Transverse colon (tissue), 4 donors: Measurements from ENCODE around the gene METAP1. TPM values are rescaled to one million over a fixed set of nuclear protein-coding genes. Genes with fewer than 3 reads are reported as not detected.
"Not testable (repeated sequence)": the region's sequence is repeated elsewhere in the genome, so short reads cannot be mapped to it uniquely, and the experiment has no call there.

Experiments used
- DNase-seq: peaks from one replicate; pipeline ENCODE4 v3.0.0-alpha.2; 2019
- H3K27ac ChIP-seq, 4 donors: fragments of 200-600 bp; sonication (generic); 2 replicates each; pipeline ENCODE4 v1.5.1; 2016 to 2018; ENCODE audit warnings: inconsistent platforms in 4 of 4
- H3K27me3 ChIP-seq: fragments of 200-600 bp; sonication (generic); 2 replicates; pipeline ENCODE4 v1.5.1; 2017; ENCODE audit warnings: inconsistent platforms
- H3K36me3 ChIP-seq, 4 donors: fragments of 200-600 bp; sonication (generic); 2 replicates each; pipeline ENCODE4 v1.5.1; 2017 to 2019; ENCODE audit warnings: inconsistent platforms in 4 of 4
- H3K4me1 ChIP-seq, 4 donors: fragments of 200-600 bp; sonication (generic); 2 replicates each; pipeline ENCODE4 v1.5.1; 2017 to 2020; ENCODE audit warnings: inconsistent platforms in 4 of 4
- H3K4me3 ChIP-seq, 4 donors: fragments of 200-600 bp; sonication (generic); 1 replicate in 1 of 4; 2 replicates in 3 of 4; pipeline versions ENCODE4 v1.5.1 to v1.6.1; 2017 to 2019; ENCODE audit warnings: inconsistent platforms in 4 of 4
- H3K9me3 ChIP-seq, 2 donors: fragments of 200-600 bp; sonication (generic); 2 replicates each; pipeline ENCODE4 v1.5.1; 2017 to 2019; ENCODE audit warnings: inconsistent platforms in 2 of 2
- CTCF ChIP-seq, 5 experiments: fragments of 200-600 bp in 3 of 5; fragments of 450-650 bp in 2 of 5; sonication (generic) in 3 of 5; IDR thresholded peaks; 1 replicate in 2 of 5; 2 replicates in 3 of 5; pipeline ENCODE4 v1.5.1; 2016 to 2017; ENCODE audit warnings: antibody characterized with exemption in 5 of 5, inconsistent platforms in 3 of 5, mild to moderate bottlenecking in 2 of 5, moderate library complexity in 1 of 5
- EP300 ChIP-seq: sonication (generic); formaldehyde crosslinking; IDR thresholded peaks from one replicate; pipeline ENCODE4 v1.6.1; 2017; ENCODE audit warnings: antibody characterized with exemption, low read depth
- POLR2A ChIP-seq: fragments of 450-650 bp; IDR thresholded peaks from one replicate; pipeline ENCODE4 v1.6.1; 2016; ENCODE audit warnings: antibody characterized with exemption, mild to moderate bottlenecking, moderate library complexity
- POLR2AphosphoS5 ChIP-seq, 3 donors: sonication (generic); formaldehyde crosslinking; IDR thresholded peaks; one replicate each; pipeline ENCODE4 v1.6.1; 2016; ENCODE audit warnings: antibody characterized with exemption in 3 of 3
- whole genome bisulfite sequencing, 2 donors: methylation state at CpG; one replicate each; pipeline ENCODE4 v1.1.5; 2018; ENCODE audit warnings: low coverage in 1 of 2; 5-methylcytosine and 5-hydroxymethylcytosine counted together
- in situ Hi-C, 4 donors: fragments of 200-750 bp; cut with MboI; loops; one replicate each; pipeline versions ENCODE4 v1.15.0 to v1.15.1; 2017; ENCODE audit warnings: low sequenced_read_pairs in 3 of 4, low pct_ligation_motif_present in 1 of 4, low pct_unique_long_range_greater_than_20kb in 1 of 4
- intact Hi-C: fragments of 100-400 bp; cut with DNase I; formaldehyde crosslinking; loops from one replicate; pipeline ENCODE4 v1.15.1; 2023; ENCODE audit warnings: low total_unique reads
- total RNA-seq, 4 donors: library from RNA; depleted of rRNA; stranded (reverse); fragments of >200 nt; gene quantifications; one replicate each; pipeline ENCODE4 v1.1.0, GENCODE V29; 2016

Gene METAP1
- total RNA-seq, 4 donors from 2014 or later, result 34.8 to 66.1 (median 55.9) TPM

GRCh38 chr4:99079625-99080295 lies 84.2 kb downstream of the METAP1 start:
- H3K36me3 ChIP-seq, result peaks cover 0 to 52% (median 17%) of the 10 kb centered on the region in 4 donors
- in situ Hi-C loops, result no loop called here

GRCh38 chr4:99080869-99081268 lies 85.3 kb downstream of the METAP1 start:
- DNase-seq, in situ Hi-C loops, H3K9me3 ChIP-seq, H3K4me3 ChIP-seq, H3K27me3 ChIP-seq, intact Hi-C loops: not testable (repeated sequence)
- 16 to 55% methylated on average over 6 of the region's 6 CpGs for WGBS, 2 donors
- Histone ChIP-seq H3K36me3 (peaks cover 0 to 42% (median 14%) of the 10 kb centered on the region in 4 donors), H3K27ac (peak overlapping the region in 3 of 4 donors; percentile 42 to 62 (median 57)), H3K4me1 (peaks cover 7 to 88% (median 42%) of the 10 kb centered on the region in 4 donors)

More at GRCh38 chr4:99079625-99080295, 84.2 kb downstream of the METAP1 start:
- intact Hi-C loops, result no loop called here
- TF ChIP-seq CTCF (IDR thresholded peaks at IDR 0.05) (no peak), POLR2A (no peak), EP300 (no peak), POLR2AphosphoS5 (IDR thresholded peaks at IDR 0.05) (no peak)
- H3K4me3 ChIP-seq, result no peak overlapping the region
- WGBS, 2 donors, result 31 to 45% methylated on average over 5 of the region's 5 CpGs
- no peaks in the 10 kb centered on the region for H3K9me3 ChIP-seq
- peak overlapping the region; percentile 43 to 62 (median 55) for H3K27ac ChIP-seq
- no peaks in the 10 kb centered on the region for H3K27me3 ChIP-seq
- peaks cover 7 to 78% (median 35%) of the 10 kb centered on the region in 4 donors for H3K4me1 ChIP-seq
- no peak for DNase-seq

- 47 to 55% methylated on average over 2 to 5 of the region's 5 CpGs for WGBS, 2 donors
- Histone ChIP-seq H3K4me3 (no peak overlapping the region), H3K27me3 (no peaks in the 10 kb centered on the region), H3K4me1 (peaks cover 7 to 88% (median 40%) of the 10 kb centered on the region in 4 donors), H3K27ac (peak overlapping the region in 2 of 4 donors; percentile 0 to 50), H3K9me3 (no peaks in the 10 kb centered on the region), H3K36me3 (peaks cover 0 to 29% (median 12%) of the 10 kb centered on the region in 4 donors)
- no peak for DNase-seq
- intact Hi-C loops, result no loop called here
- in situ Hi-C loops, result no loop called here
- no peak for TF ChIP-seq POLR2A
- TF ChIP-seq CTCF (IDR thresholded peaks at IDR 0.05), result no peak
- no peak for TF ChIP-seq EP300
- TF ChIP-seq POLR2AphosphoS5 (IDR thresholded peaks at IDR 0.05), result no peak
These were observed 86.7 kb downstream of the METAP1 start for GRCh38 chr4:99082192-99082591.

DNA sequence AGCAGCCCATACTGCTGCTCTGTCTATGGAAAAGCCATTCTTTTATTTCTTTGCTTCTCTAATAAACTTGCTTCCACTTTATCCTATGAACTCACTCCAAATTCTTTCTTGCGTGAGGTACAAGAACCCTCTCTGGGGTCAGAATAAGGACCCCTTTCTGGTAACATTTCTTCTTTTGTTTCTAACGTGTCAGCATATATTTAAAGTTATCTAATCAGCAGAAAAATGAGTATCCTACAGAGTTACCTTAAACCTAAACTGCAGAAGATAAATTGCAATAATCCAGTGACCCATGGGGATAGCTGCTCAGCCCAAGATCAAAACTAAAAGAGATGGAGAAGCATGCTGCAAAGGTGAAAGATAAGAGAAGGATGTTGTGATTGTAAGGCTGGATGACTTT lies 89.1 kb downstream of the METAP1 start:
- H3K36me3 ChIP-seq, result peaks cover 0 to 23% (median 11%) of the 10 kb centered on the region in 4 donors
- DNase-seq, result no peak
- H3K27me3 ChIP-seq, result no peaks in the 10 kb centered on the region
- H3K9me3 ChIP-seq, result no peaks in the 10 kb centered on the region
- in situ Hi-C loops (no loop called here), intact Hi-C loops (no loop called here)
- H3K4me1 ChIP-seq, result peaks cover 7 to 71% (median 36%) of the 10 kb centered on the region in 4 donors
- H3K4me3 ChIP-seq, result no peak overlapping the region
- TF ChIP-seq EP300 (no peak), CTCF (IDR thresholded peaks at IDR 0.05) (no peak), POLR2A (no peak), POLR2AphosphoS5 (IDR thresholded peaks at IDR 0.05) (no peak)
- 73 to 92% methylated on average over 2 of the region's 2 CpGs for WGBS, 2 donors
- H3K27ac ChIP-seq, result peak overlapping the region in 1 of 4 donors; percentile 90
